HepG2 (cell line): ENCODE measurements around the gene CFC1B. TPM values are rescaled to one million over a fixed set of nuclear protein-coding genes. Genes with fewer than 3 reads are reported as not detected.
"Not testable (repeated sequence)": the region's sequence is repeated elsewhere in the genome, so short reads cannot be mapped to it uniquely, and the experiment has no call there.

ENCODE experiments used
- ATAC-seq: fragments of 200-7000 bp; cut with Tn5 transposase; 3 replicates; pipeline ENCODE4 v1.9.1; 2020; ENCODE audit warnings: mild to moderate bottlenecking, moderate library complexity
- BruUV-seq: library from RNA; stranded (reverse); fragments of 400-500 nt; replicated peaks from 2 replicates; lab custom pipeline; 2021; lab: Mats Ljungman, UMichigan
- CTCF ChIA-PET: fragments of 300-600 bp; formaldehyde crosslinking; extraction: SDS; loops from one replicate; lab custom pipeline; 2021; ENCODE audit warnings: low total read pairs, inconsistent platforms, low intra/inter-chr PET ratio; lab: Yijun Ruan, JAX
- POLR2A ChIA-PET: fragments of 350-600 bp; sonication (Branson Sonifier 250); formaldehyde crosslinking; loops from one replicate; lab custom pipeline; 2020; ENCODE audit warnings: antibody characterized with exemption, inconsistent platforms; lab: Yijun Ruan, JAX
- DNase-seq: peaks from one replicate; pipeline ENCODE4 v3.0.0-alpha.2; 2015; ENCODE audit warnings: low spot score
- FAIRE-seq: peaks from 3 replicates; lab custom pipeline; 2011; peaks lifted over from hg19 to GRCh38; lab: Jason Lieb, UNC
- H2AFZ ChIP-seq: one replicate; pipeline ENCODE4 v1.6.1; 2011; ENCODE audit warnings: low read length, inconsistent platforms
- H3K27ac ChIP-seq: fragments of 300-600 bp; 3 replicates; pipeline ENCODE4 v1.8.0; 2011; ENCODE audit warnings: mixed run types, mild to moderate bottlenecking, mixed read lengths, low read length, inconsistent platforms; ENCODE audit not compliant: insufficient read depth; ENCODE audit errors: extremely low read length
- H3K27me3 ChIP-seq, 2 experiments: fragments of 200-600 bp in 1 of 2; 2 replicates in 1 of 2; 3 replicates in 1 of 2; pipeline versions ENCODE4 v1.6.0 to v1.8.0; 2011; ENCODE audit warnings: low read length in 2 of 2, mild to moderate bottlenecking in 2 of 2, moderate library complexity in 2 of 2, inconsistent platforms in 1 of 2; ENCODE audit not compliant: insufficient read depth in 2 of 2, control insufficient read depth in 1 of 2
- H3K36me3 ChIP-seq, 2 experiments: fragments of 200-600 bp in 1 of 2; replicated peaks in 1 of 2; 2 replicates in 1 of 2; 3 replicates in 1 of 2; pipeline versions ENCODE4 v1.5.1 to v1.8.0; 2011; ENCODE audit warnings: low read length in 2 of 2, inconsistent platforms in 1 of 2; ENCODE audit not compliant: insufficient read depth in 2 of 2, control insufficient read depth in 1 of 2
- H3K4me1 ChIP-seq: 2 replicates; pipeline ENCODE4 v1.5.1; 2012; ENCODE audit warnings: low read length, inconsistent platforms; ENCODE audit not compliant: insufficient read depth
- H3K4me2 ChIP-seq: 2 replicates; pipeline ENCODE4 v1.6.0; 2011; ENCODE audit warnings: low read depth, low read length, inconsistent platforms
- H3K4me3 ChIP-seq, 3 experiments: fragments of 200-600 bp in 1 of 3; sonication (generic), shearing (Covaris generic) in 1 of 3; replicated peaks in 1 of 3; 2 replicates each; pipeline ENCODE4 v1.5.1; 2011 to 2016; ENCODE audit warnings: low read length in 3 of 3, inconsistent platforms in 2 of 3, low read depth in 2 of 3, mild to moderate bottlenecking in 2 of 3, control low read depth in 1 of 3, mixed read lengths in 1 of 3; ENCODE audit not compliant: insufficient read depth in 1 of 3
- H3K79me2 ChIP-seq: one replicate; pipeline ENCODE4 v1.6.1; 2011; ENCODE audit warnings: low read length, inconsistent platforms; ENCODE audit not compliant: insufficient read depth
- H3K9ac ChIP-seq: 2 replicates; pipeline ENCODE4 v1.6.0; 2011; ENCODE audit warnings: mild to moderate bottlenecking, low read depth, low read length, inconsistent platforms; ENCODE audit not compliant: insufficient read depth
- H3K9me3 ChIP-seq: 2 replicates; pipeline ENCODE4 v1.5.1; 2012; ENCODE audit warnings: mild to moderate bottlenecking, low read length
- H4K20me1 ChIP-seq: 2 replicates; pipeline ENCODE4 v1.6.0; 2011; ENCODE audit warnings: inconsistent platforms, mild to moderate bottlenecking, low read length, moderate library complexity; ENCODE audit not compliant: insufficient read depth
- WGBS: methylation state at CpG from one replicate; pipeline ENCODE4 v1.1.6; 2017; ENCODE audit warnings: low lambda C conversion rate; 5-methylcytosine and 5-hydroxymethylcytosine counted together
- in situ Hi-C: cut with HindIII; loops from 2 replicates; pipeline ENCODE4 v1.10.0; 2017; ENCODE audit warnings: low pct_unique_long_range_greater_than_20kb; ENCODE audit not compliant: extremely low pct_ligation_motif_present
- intact Hi-C: fragments of 100-400 bp; cut with micrococcal nuclease; formaldehyde crosslinking; loops from one replicate; pipeline ENCODE4 v1.10.0; 2022; ENCODE audit not compliant: unreplicated experiment
- polyA plus RNA-seq, 8 experiments: library from polyadenylated mRNA; depleted of rRNA in 3 of 8; stranded (reverse) in 7 of 8; unstranded in 1 of 8; fragments of >200 nt; fragmentation: Illumina TruSeq in 4 of 8; extraction: Trizol in 4 of 8; gene quantifications; 2 replicates each; pipeline versions ENCODE4 v1.2.1 to v1.2.3, GENCODE V29; 2011 to 2016; ENCODE audit warnings: low read depth in 4 of 8, missing spikeins in 1 of 8, mixed read lengths in 1 of 8; ENCODE audit not compliant: insufficient read depth in 1 of 8
- small RNA-seq, 3 experiments: library from RNA; depleted of rRNA; stranded (forward); fragments of <200 nt; gene quantifications; one replicate each; pipeline ENCODE3, GENCODE V24; 2012; ENCODE audit warnings: low read depth in 2 of 3, low replicate concordance in 1 of 3; ENCODE audit not compliant: insufficient read length in 3 of 3, insufficient read depth in 2 of 3
- total RNA-seq, 5 experiments: library from RNA; depleted of rRNA; stranded (reverse); fragments of >200 nt; fragmentation: Illumina TruSeq; extraction: Trizol; gene quantifications; 2 replicates each; pipeline ENCODE4 v1.2.3, GENCODE V29; 2016; ENCODE audit warnings: low read depth in 1 of 5

The CFC1B gene
- total and polyA plus RNA-seq, 2 of the 13 experiments (the other 11 are each of a cell fraction or from before 2014, with no cell fraction given) = not detected

DNA sequence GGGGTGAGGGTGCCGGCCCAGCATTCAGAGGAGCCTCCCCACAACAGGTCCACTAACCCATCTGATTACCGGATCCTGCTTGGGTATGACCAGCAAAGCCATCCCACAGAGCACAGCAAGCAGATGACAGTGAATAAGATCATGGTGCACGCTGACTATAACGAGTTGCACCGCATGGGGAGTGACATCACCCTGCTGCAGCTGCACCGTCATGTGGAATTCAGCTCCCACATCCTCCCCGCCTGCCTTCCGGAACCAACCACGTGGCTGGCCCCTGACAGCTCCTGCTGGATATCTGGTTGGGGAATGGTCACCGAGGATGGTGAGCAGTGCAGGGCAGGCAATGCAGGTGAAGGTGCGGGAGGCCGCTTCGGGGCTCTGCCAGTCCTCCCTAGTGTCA is 53.2 kb downstream of the CFC1B start:
- H3K9ac ChIP-seq, DNase-seq, H3K79me2 ChIP-seq, H3K4me1 ChIP-seq, H2AFZ ChIP-seq, H3K4me2 ChIP-seq, ATAC-seq, FAIRE-seq, intact Hi-C loops, CTCF ChIA-PET, in situ Hi-C loops, H3K27me3 ChIP-seq, H3K36me3 ChIP-seq, H3K27ac ChIP-seq, BruUV-seq, POLR2A ChIA-PET, H4K20me1 ChIP-seq, H3K4me3 ChIP-seq, H3K9me3 ChIP-seq: not testable (repeated sequence)
- 50% methylated on average over 1 of the region's 13 CpGs for WGBS

DNA sequence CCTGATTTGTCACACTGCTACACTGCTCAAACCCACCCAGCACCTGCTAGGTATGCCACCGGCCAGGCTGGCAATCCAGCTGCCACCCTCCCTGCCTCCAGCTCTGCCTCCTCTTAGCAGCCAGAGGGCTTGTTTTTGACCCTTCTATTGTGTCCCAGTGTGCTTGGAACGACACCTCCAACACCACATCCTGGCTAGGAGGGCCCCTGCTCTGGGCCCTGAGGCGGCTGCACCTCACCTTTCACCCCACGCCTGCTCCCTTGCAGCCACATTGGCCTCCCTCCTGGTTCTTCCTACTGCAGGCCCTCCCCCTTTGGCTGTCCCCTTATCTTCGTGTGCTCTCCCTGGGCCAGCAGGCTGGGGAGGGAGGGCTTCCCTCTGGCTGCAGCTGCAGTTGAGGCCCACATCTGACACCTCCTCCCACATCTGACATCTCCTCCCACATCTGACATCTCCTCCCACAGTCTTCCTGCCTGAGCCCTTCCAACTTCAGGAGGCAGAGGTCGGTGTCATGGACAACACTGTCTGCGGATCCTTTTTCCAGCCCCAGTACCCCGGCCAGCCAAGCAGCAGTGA is 55.3 kb downstream of the CFC1B start:
- DNase-seq, H3K4me3 ChIP-seq, H3K9ac ChIP-seq, H4K20me1 ChIP-seq, H3K4me1 ChIP-seq, intact Hi-C loops, in situ Hi-C loops, H3K9me3 ChIP-seq, H3K36me3 ChIP-seq, H2AFZ ChIP-seq, H3K79me2 ChIP-seq, FAIRE-seq, CTCF ChIA-PET, POLR2A ChIA-PET, H3K27me3 ChIP-seq, ATAC-seq, H3K27ac ChIP-seq, BruUV-seq, H3K4me2 ChIP-seq: not testable (repeated sequence)
- no CpG with 5 or more reads among the region's 8 CpGs for WGBS

DNA sequence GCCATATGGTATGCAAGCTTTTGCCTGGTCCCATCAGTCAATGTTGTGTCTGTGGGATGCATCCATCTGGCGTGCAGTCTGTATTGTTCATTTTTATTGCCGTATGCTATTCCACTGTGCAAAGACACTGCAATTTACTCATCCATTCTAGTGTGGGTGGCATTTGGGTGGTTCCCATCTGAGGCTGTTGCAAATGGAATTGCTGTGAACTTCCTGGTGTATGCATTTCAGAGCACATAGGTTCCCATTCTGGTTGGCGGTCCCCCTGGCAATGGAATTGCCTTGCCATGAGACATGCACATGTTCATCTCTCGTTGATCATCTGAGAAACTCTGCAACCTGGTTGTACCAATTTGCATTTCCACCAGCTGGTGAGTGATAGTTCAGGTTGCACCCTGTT is 56.5 kb downstream of the CFC1B start:
- H3K27me3 ChIP-seq, BruUV-seq, H3K4me3 ChIP-seq, in situ Hi-C loops, ATAC-seq, POLR2A ChIA-PET, H3K79me2 ChIP-seq, H3K27ac ChIP-seq, H3K36me3 ChIP-seq, CTCF ChIA-PET, DNase-seq, intact Hi-C loops, H3K9me3 ChIP-seq, H3K9ac ChIP-seq, H3K4me2 ChIP-seq, H3K4me1 ChIP-seq, H2AFZ ChIP-seq, H4K20me1 ChIP-seq: not testable (repeated sequence)
- no CpG with 5 or more reads among the region's 4 CpGs for WGBS
- peak; percentile 23 for FAIRE-seq

Small RNA genes lying within 50 kb of the gene (small RNA-seq; reads per million reads assigned to genes)
- 0 reads per million in 3 experiments for gene RF00017
- 0 reads per million in 3 experiments for gene RNU6-473P

Other genes starting within 250 kb of the CFC1B start
- 142 and 153 TPM in 2 replicates for gene IMP4, start 178.3 kb upstream of the CFC1B start, total RNA-seq (2016; rRNA removed; fragmentation: Illumina TruSeq; extraction: Trizol)
- 158 and 167 TPM in 2 replicates for gene IMP4, start 178.3 kb upstream of the CFC1B start, polyA plus RNA-seq (2011; rRNA removed)
- 10.8 and 14.8 TPM in 2 replicates for gene PTPN18, start 165.2 kb upstream of the CFC1B start, total RNA-seq (2016; rRNA removed; fragmentation: Illumina TruSeq; extraction: Trizol)
- 39.5 and 39.6 TPM in 2 replicates for gene PTPN18, start 165.2 kb upstream of the CFC1B start, polyA plus RNA-seq (2011; rRNA removed)
- 0.48 and 1.5 TPM in 2 replicates for gene POTEI, start 11.9 kb upstream of the CFC1B start, total RNA-seq (2016; rRNA removed; fragmentation: Illumina TruSeq; extraction: Trizol)
- 0.29 and 0.33 TPM in 2 replicates for gene POTEI, start 11.9 kb upstream of the CFC1B start, polyA plus RNA-seq (2011; rRNA removed)
- gene CFC1, start 78.4 kb downstream of the CFC1B start, total RNA-seq (2016; rRNA removed; fragmentation: Illumina TruSeq; extraction: Trizol) = not detected in 2 replicates
- gene CFC1, start 78.4 kb downstream of the CFC1B start, polyA plus RNA-seq (2011; rRNA removed) = not detected in 2 replicates
- 0.04 TPM in 1 of 2 replicates, not detected in the other for gene POTEJ, start 90.2 kb downstream of the CFC1B start, total RNA-seq (2016; rRNA removed; fragmentation: Illumina TruSeq; extraction: Trizol)
- not detected in 2 replicates for gene POTEJ, start 90.2 kb downstream of the CFC1B start, polyA plus RNA-seq (2011; rRNA removed)
- gene GPR148, start 207.8 kb downstream of the CFC1B start, total RNA-seq (2016; rRNA removed; fragmentation: Illumina TruSeq; extraction: Trizol) = not detected in 2 replicates
- not detected in 2 replicates for gene GPR148, start 207.8 kb downstream of the CFC1B start, polyA plus RNA-seq (2011; rRNA removed)
- gene AMER3, start 234.3 kb downstream of the CFC1B start, total RNA-seq (2016; rRNA removed; fragmentation: Illumina TruSeq; extraction: Trizol) = not detected in 2 replicates
- gene AMER3, start 234.3 kb downstream of the CFC1B start, polyA plus RNA-seq (2011; rRNA removed) = not detected in 2 replicates